Astrocyte of the cerebellum (primary cell): ENCODE measurements around the gene CFAP61.

Source experiments
- DNase-seq: peaks from one replicate; pipeline ENCODE4 v3.0.0-alpha.2; 2011; ENCODE audit warnings: low read depth
- H3K4me3 ChIP-seq: 2 replicates; pipeline ENCODE4 v1.5.1; 2011; ENCODE audit warnings: mild to moderate bottlenecking, low read depth, low read length, moderate library complexity
- CTCF ChIP-seq: IDR thresholded peaks from 2 replicates; pipeline ENCODE4 v1.5.1; 2012; ENCODE audit warnings: low read length, low read depth, moderate library complexity, mild to moderate bottlenecking; ENCODE audit errors: missing control alignments
- in situ Hi-C: cut with HindIII; loops from 2 replicates; pipeline ENCODE4 v1.10.0; 2017; ENCODE audit warnings: low sequenced_read_pairs

Gene CFAP61

GRCh38 chr20:20211988-20212518 is 159.7 kb downstream of the CFAP61 start:
- DNase-seq: no peak
- TF ChIP-seq CTCF: no peak
- in situ Hi-C loops: no loop called here
- H3K4me3 ChIP-seq: no peak overlapping the region

GRCh38 chr20:20212675-20213096 is 160.4 kb downstream of the CFAP61 start:
- no peak for DNase-seq
- in situ Hi-C loops: no loop called here
- TF ChIP-seq CTCF: no peak
- H3K4me3 ChIP-seq: no peak overlapping the region

- DNase-seq: no peak
- no peak overlapping the region for H3K4me3 ChIP-seq
- TF ChIP-seq CTCF: no peak
- in situ Hi-C loops: no loop called here
Measured at GRCh38 chr20:20213526-20214121, 161.3 kb downstream of the CFAP61 start.

GRCh38 chr20:20214757-20215275 is 162.5 kb downstream of the CFAP61 start:
- no peak for TF ChIP-seq CTCF
- in situ Hi-C loops: no loop called here
- no peak overlapping the region for H3K4me3 ChIP-seq
- DNase-seq: no peak

GRCh38 chr20:20215976-20216727 is 163.8 kb downstream of the CFAP61 start:
- no peak for DNase-seq
- in situ Hi-C loops: no loop called here
- TF ChIP-seq CTCF: no peak
- no peak overlapping the region for H3K4me3 ChIP-seq

GRCh38 chr20:20216941-20217340 is 164.6 kb downstream of the CFAP61 start:
- in situ Hi-C loops: no loop called here
- DNase-seq: no peak
- no peak for TF ChIP-seq CTCF
- H3K4me3 ChIP-seq: no peak overlapping the region
